GM21786 (cell line): ENCODE results near the gene BACH1.

Source experiments
- ATAC-seq: cut with Tn5 transposase; IDR thresholded peaks from one replicate; pipeline ENCODE4 v1.9.1; 2021; ENCODE audit not compliant: unreplicated experiment

Gene BACH1

GRCh38 chr21:29377266-29377665, 78.5 kb downstream of the BACH1 start:
- ATAC-seq = no peak

GRCh38 chr21:29378832-29379231, 80.1 kb downstream of the BACH1 start:
- ATAC-seq = no peak

DNA sequence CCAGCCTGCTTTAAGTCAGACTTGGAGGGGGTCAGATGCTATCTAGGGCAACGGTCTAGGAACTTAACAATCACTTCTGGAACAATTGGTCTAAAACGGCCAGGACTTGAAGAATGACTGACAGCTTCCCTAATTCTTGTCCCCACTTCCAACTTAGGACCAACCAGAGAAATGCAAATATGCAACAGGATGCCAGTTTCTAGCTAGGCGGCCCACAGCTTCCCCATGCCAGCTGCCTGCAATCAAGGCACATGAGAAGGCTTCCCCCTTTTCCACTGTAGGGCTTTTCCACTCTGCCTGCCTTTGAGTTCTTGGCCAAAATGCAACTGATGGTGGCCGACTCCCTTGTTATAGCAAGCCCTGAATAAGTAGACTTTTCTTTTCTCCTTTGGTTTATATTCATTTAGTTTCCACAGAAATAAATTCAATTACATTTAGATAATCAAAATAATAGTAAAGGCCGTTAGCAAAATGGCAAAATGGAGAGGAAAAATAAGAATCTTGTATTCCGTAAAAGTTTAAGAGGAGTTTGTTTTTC, 80.9 kb downstream of the BACH1 start:
- no peak for ATAC-seq

GRCh38 chr21:29382030-29382654, 83.4 kb downstream of the BACH1 start:
- no peak for ATAC-seq

DNA sequence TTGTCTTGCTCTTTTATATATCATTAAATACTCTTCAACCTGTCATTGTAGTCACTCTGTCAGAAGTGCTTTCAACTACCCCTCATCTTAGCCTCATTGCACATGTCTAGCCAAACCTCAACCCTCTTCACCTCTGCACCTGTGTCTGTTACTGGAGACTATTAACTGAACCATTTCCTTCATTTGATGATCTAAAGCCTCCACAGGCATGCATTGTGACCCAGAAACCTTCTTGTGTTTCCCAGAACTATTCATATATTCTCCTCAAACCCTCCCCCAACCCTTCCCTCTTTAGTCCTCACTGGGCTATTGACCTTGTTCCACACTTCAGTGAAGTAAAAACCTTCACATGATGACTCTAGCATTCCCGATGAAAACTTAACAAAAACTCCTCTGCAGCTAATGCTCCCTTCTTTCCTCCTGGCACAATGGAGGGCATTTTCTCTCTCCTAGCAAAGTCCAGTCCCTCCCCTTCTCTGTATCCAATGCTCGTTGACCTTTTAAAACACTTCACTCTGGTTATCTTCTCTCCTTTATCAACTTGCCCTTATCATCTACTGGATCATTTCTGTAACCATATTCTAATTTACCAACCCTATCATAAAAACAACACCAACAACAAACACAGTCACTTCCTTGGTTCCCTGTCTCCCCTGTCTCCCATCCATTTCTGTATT, 86.1 kb downstream of the BACH1 start:
- no peak for ATAC-seq

- no peak for ATAC-seq
These were observed 87.3 kb downstream of the BACH1 start for GRCh38 chr21:29385934-29386520.

- ATAC-seq = no peak
These were observed 88.1 kb downstream of the BACH1 start for GRCh38 chr21:29386803-29387202.

- no peak for ATAC-seq
These were observed 88.9 kb downstream of the BACH1 start for GRCh38 chr21:29387598-29387997.

- ATAC-seq = no peak
These were observed 90.4 kb downstream of the BACH1 start for GRCh38 chr21:29389136-29389535.

GRCh38 chr21:29390778-29391177, 92.1 kb downstream of the BACH1 start:
- no peak for ATAC-seq

DNA sequence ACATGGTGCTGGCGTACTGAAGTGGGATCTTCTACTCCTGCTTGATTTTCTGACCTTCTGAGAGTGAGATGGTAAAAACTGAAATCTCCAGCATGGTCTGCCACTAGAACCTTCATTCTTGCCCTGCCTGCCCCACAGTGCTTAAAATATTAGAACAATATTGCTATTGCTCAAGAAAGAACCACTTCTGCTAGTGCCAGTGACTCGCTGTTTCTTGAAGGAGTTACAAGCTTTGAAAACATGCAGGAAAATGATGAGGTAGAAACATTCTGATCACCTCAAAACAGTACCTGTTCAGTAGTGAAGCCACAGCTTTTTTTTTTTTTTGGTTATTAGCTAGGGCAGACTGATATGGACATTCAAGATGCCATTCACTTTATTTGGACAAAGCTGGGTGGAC, 95.3 kb downstream of the BACH1 start:
- no peak for ATAC-seq
